Activated T-helper 2 cell treated with anti-CD3 and anti-CD28 coated beads, Interferon-gamma antibody, Interleukin-2, Interleukin-4, amounts not matched to agents 10 μg/mL and 5 μg/mL and 100 μg/mL, durations not matched to agents 14 hours and 24 hours and 36 hours (primary cell): ENCODE measurements around the gene LRRC56. TPM values are rescaled to one million over a fixed set of nuclear protein-coding genes. Genes with fewer than 3 reads are reported as not detected.

Experiments used
- total RNA-seq: library from RNA; stranded (reverse); gene quantifications from 2 replicates; pipeline ENCODE4 v1.2.3, GENCODE V29; 2022

Gene LRRC56
- total RNA-seq, 1 donor from 2014 or later = 1.3 TPM

Other genes starting within 250 kb of the LRRC56 start
- 62.0 and 62.8 TPM in 2 replicates for gene PGGHG, start 248.4 kb upstream of the LRRC56 start, total RNA-seq
- gene IFITM5, start 238.0 kb upstream of the LRRC56 start, total RNA-seq = not detected in 2 replicates
- 680 and 689 TPM in 2 replicates for gene IFITM2, start 229.7 kb upstream of the LRRC56 start, total RNA-seq
- gene IFITM1, start 223.5 kb upstream of the LRRC56 start, total RNA-seq = 256 and 260 TPM in 2 replicates
- 3.5 and 3.7 TPM in 2 replicates for gene IFITM3, start 216.7 kb upstream of the LRRC56 start, total RNA-seq
- 1.5 and 2.9 TPM in 2 replicates for gene B4GALNT4, start 168.0 kb upstream of the LRRC56 start, total RNA-seq
- gene PKP3, start 143.3 kb upstream of the LRRC56 start, total RNA-seq = not detected in 2 replicates
- 41.5 and 53.4 TPM in 2 replicates for gene SIGIRR, start 122.5 kb upstream of the LRRC56 start, total RNA-seq
- gene ANO9, start 95.5 kb upstream of the LRRC56 start, total RNA-seq = 35.4 and 36.9 TPM in 2 replicates
- 32.1 and 34.4 TPM in 2 replicates for gene PTDSS2, start 87.2 kb upstream of the LRRC56 start, total RNA-seq
- gene RNH1, start 30.3 kb upstream of the LRRC56 start, total RNA-seq = 126 and 127 TPM in 2 replicates
- 70.5 and 71.5 TPM in 2 replicates for gene HRAS, start 2.0 kb upstream of the LRRC56 start, total RNA-seq
- 1.1 and 1.3 TPM in 2 replicates for gene LMNTD2, start 23.2 kb downstream of the LRRC56 start, total RNA-seq
- gene RASSF7, start 23.4 kb downstream of the LRRC56 start, total RNA-seq = 19.6 and 20.3 TPM in 2 replicates
- 53.7 and 54.0 TPM in 2 replicates for gene PHRF1, start 38.9 kb downstream of the LRRC56 start, total RNA-seq
- 26.8 and 30.3 TPM in 2 replicates for gene IRF7, start 78.4 kb downstream of the LRRC56 start, total RNA-seq
- gene CDHR5, start 87.4 kb downstream of the LRRC56 start, total RNA-seq = not detected in 2 replicates
- not detected in 2 replicates for gene SCT, start 89.7 kb downstream of the LRRC56 start, total RNA-seq
- 0.18 and 0.30 TPM in 2 replicates for gene DRD4, start 99.7 kb downstream of the LRRC56 start, total RNA-seq
- gene DEAF1, start 157.7 kb downstream of the LRRC56 start, total RNA-seq = 61.2 and 72.0 TPM in 2 replicates
- 11.4 and 13.0 TPM in 2 replicates for gene TMEM80, start 158.3 kb downstream of the LRRC56 start, total RNA-seq
- 17.8 and 24.6 TPM in 2 replicates for gene EPS8L2, start 168.7 kb downstream of the LRRC56 start, total RNA-seq
- gene TALDO1, start 209.9 kb downstream of the LRRC56 start, total RNA-seq = 270 and 275 TPM in 2 replicates
- gene GATD1, start 240.0 kb downstream of the LRRC56 start, total RNA-seq = 68.0 and 75.2 TPM in 2 replicates